ENCODE results near the gene DIAPH2. TPM values are rescaled to one million over a fixed set of nuclear protein-coding genes. Genes with fewer than 3 reads are reported as not detected.

DIAPH2 gene
- total and polyA plus RNA-seq, 2 experiments from 2014 or later = 16.2 to 56.6 TPM

- TF ChIP-seq ZNF114 (CRISPR knock-in tag; IDR thresholded peaks at IDR 0.05) = no peak
These were observed 235.0 kb downstream of the DIAPH2 start (continued) for GRCh38 chrX:96919672-96920071.

- Histone ChIP-seq H3F3A (replicated peaks; ENCODE audit: low read depth) (no peaks in the 10 kb centered on the region), H3K27ac (ENCODE audit: low read depth) (no peak overlapping the region), H3K9me2 (ENCODE audit: insufficient read depth) (no peaks in the 10 kb centered on the region), H3K36me3 (ENCODE audit: insufficient read depth) (no peaks in the 10 kb centered on the region), H3K4me3 (no peak overlapping the region), H3K79me2 (replicated peaks; ENCODE audit: insufficient read depth) (no peaks in the 10 kb centered on the region), H2AFZ (no peak overlapping the region), H3K4me2 (no peak overlapping the region), H3K27me3 (ENCODE audit: insufficient read depth) (no peaks in the 10 kb centered on the region), H4K20me1 (replicated peaks; ENCODE audit: insufficient read depth) (no peaks in the 10 kb centered on the region), H3K4me1 (ENCODE audit: insufficient read depth) (peaks cover 7% of the 10 kb centered on the region; the same call in 1 of the 2 replicates)
- no peaks in the 10 kb centered on the region for H3K9me3 Mint-ChIP-seq
- TF ChIP-seq ZNF331 (CRISPR knock-in tag; IDR thresholded peaks at IDR 0.05; ENCODE audit: low read depth) (no peak), JUNB (IDR thresholded peaks at IDR 0.05; ENCODE audit: unreplicated experiment) (no peak), STAT1 (IDR thresholded peaks at IDR 0.05; ENCODE audit: unreplicated experiment) (no peak), ETS1 (IDR thresholded peaks at IDR 0.05) (no peak), NANOG (IDR thresholded peaks at IDR 0.05; ENCODE audit: borderline replicate concordance) (no peak), CTCF (conservative IDR thresholded peaks at IDR 0.05; ENCODE audit: low read depth in 2 of 2) (no peak), ZNF462 (CRISPR knock-in tag; IDR thresholded peaks at IDR 0.05) (no peak), CREB1 (CRISPR knock-in tag; IDR thresholded peaks at IDR 0.05; ENCODE audit: low read depth) (no peak), POLR2AphosphoS5 (IDR thresholded peaks at IDR 0.05; ENCODE audit: low read depth) (no peak), REST (IDR thresholded peaks at IDR 0.05; ENCODE audit: unreplicated experiment) (no peak), EZH2phosphoT487 (IDR thresholded peaks at IDR 0.05; ENCODE audit: unreplicated experiment) (no peak), EZH2 (IDR thresholded peaks at IDR 0.05; ENCODE audit: low read depth, unreplicated experiment) (no peak), ZNF114 (CRISPR knock-in tag; IDR thresholded peaks at IDR 0.05) (no peak)
- H3K4me1 Mint-ChIP-seq = peaks cover 9% of the 10 kb centered on the region; the same call in 2 of the 3 replicates
- ATAC-seq (no peak), DNase-seq (ENCODE audit: low spot score) (no peak)
- no peak overlapping the region for H3K27ac Mint-ChIP-seq
- no peak overlapping the region for H3K4me3 Mint-ChIP-seq
- no peaks in the 10 kb centered on the region for H3K36me3 Mint-ChIP-seq (ENCODE audit: low read depth)
- no peaks in the 10 kb centered on the region for H3K27me3 Mint-ChIP-seq (ENCODE audit: insufficient read depth, low read depth, poor library complexity)
These were observed 239.9 kb downstream of the DIAPH2 start for GRCh38 chrX:96924581-96924980.

All from GM23338 (cell line).